GM23338 (cell line): ENCODE data around the gene GFRA1. TPM values are rescaled to one million over a fixed set of nuclear protein-coding genes. Genes with fewer than 3 reads are reported as not detected.

ENCODE experiments used
- ATAC-seq: fragments of 200-7000 bp; cut with Tn5 transposase; 3 replicates; pipeline ENCODE4 v1.9.1; 2020
- DNase-seq: peaks from one replicate; pipeline ENCODE4 v3.0.0-alpha.2; 2015; ENCODE audit warnings: low spot score
- H2AFZ ChIP-seq: fragments of 200-600 bp; sonication (generic); 2 replicates; pipeline ENCODE4 v1.8.0; 2016; ENCODE audit warnings: antibody characterized with exemption, mild to moderate bottlenecking, moderate library complexity
- H3F3A ChIP-seq: fragments of 200-600 bp; sonication (generic); replicated peaks from 2 replicates; pipeline ENCODE4 v1.8.0; 2017; ENCODE audit warnings: antibody characterized with exemption, mixed run types, low read depth
- H3K27ac ChIP-seq: fragments of 200-600 bp; sonication (generic); 2 replicates; pipeline ENCODE4 v1.6.1; 2016; ENCODE audit warnings: low read depth
- H3K27me3 ChIP-seq: fragments of 200-600 bp; sonication (generic); 2 replicates; pipeline ENCODE4 v1.8.0; 2016; ENCODE audit warnings: mild to moderate bottlenecking, mixed run types, moderate library complexity; ENCODE audit not compliant: insufficient read depth
- H3K36me3 ChIP-seq: fragments of 200-600 bp; sonication (generic); 2 replicates; pipeline ENCODE4 v1.8.0; 2016; ENCODE audit warnings: mild to moderate bottlenecking; ENCODE audit not compliant: insufficient read depth
- H3K4me1 ChIP-seq: fragments of 200-600 bp; sonication (generic); 2 replicates; pipeline ENCODE4 v1.8.0; 2016; ENCODE audit warnings: mild to moderate bottlenecking, moderate library complexity; ENCODE audit not compliant: insufficient read depth
- H3K4me2 ChIP-seq: fragments of 200-600 bp; sonication (generic); 2 replicates; pipeline ENCODE4 v1.7.1; 2017; ENCODE audit warnings: mixed run types
- H3K4me3 ChIP-seq: fragments of 200-600 bp; sonication (generic); 2 replicates; pipeline ENCODE4 v1.6.1; 2016; ENCODE audit warnings: mixed run types
- H3K79me2 ChIP-seq: fragments of 200-600 bp; sonication (generic); replicated peaks from 2 replicates; pipeline ENCODE4 v1.8.0; 2017; ENCODE audit warnings: mild to moderate bottlenecking; ENCODE audit not compliant: insufficient read depth
- H3K9me2 ChIP-seq: fragments of 200-600 bp; sonication (generic); 2 replicates; pipeline ENCODE4 v1.8.0; 2017; ENCODE audit not compliant: insufficient read depth
- H4K20me1 ChIP-seq: fragments of 200-600 bp; sonication (generic); replicated peaks from 2 replicates; pipeline ENCODE4 v1.8.0; 2017; ENCODE audit warnings: mild to moderate bottlenecking; ENCODE audit not compliant: insufficient read depth
- H3K27ac Mint-ChIP-seq: 2 replicates; pipeline ENCODE4 v1.8.0; 2020; ENCODE audit warnings: inconsistent platforms, mild to moderate bottlenecking, moderate library complexity, mixed read lengths
- H3K27me3 Mint-ChIP-seq: 3 replicates; pipeline ENCODE4 v1.8.0; 2022; ENCODE audit warnings: low read depth, mild to moderate bottlenecking, moderate library complexity, mixed read lengths, inconsistent platforms; ENCODE audit not compliant: insufficient read depth, poor library complexity
- H3K36me3 Mint-ChIP-seq: 3 replicates; pipeline ENCODE4 v1.8.0; 2021; ENCODE audit warnings: low read depth, mild to moderate bottlenecking, inconsistent platforms, moderate library complexity, mixed read lengths
- H3K4me1 Mint-ChIP-seq: 3 replicates; pipeline ENCODE4 v1.8.0; 2020; ENCODE audit warnings: mild to moderate bottlenecking, inconsistent platforms, mixed read lengths
- H3K4me3 Mint-ChIP-seq: 3 replicates; pipeline ENCODE4 v1.8.0; 2021; ENCODE audit warnings: moderate library complexity, mild to moderate bottlenecking, inconsistent platforms, mixed read lengths
- H3K9me3 Mint-ChIP-seq: 3 replicates; pipeline ENCODE4 v1.8.0; 2020; ENCODE audit warnings: moderate library complexity, mild to moderate bottlenecking, inconsistent platforms, mixed read lengths
- EZH2 ChIP-seq: fragments of 200-600 bp; sonication (generic); IDR thresholded peaks from one replicate; pipeline ENCODE4 v1.8.0; 2017; ENCODE audit warnings: antibody characterized with exemption, mild to moderate bottlenecking, low read depth; ENCODE audit not compliant: unreplicated experiment
- POLR2AphosphoS5 ChIP-seq: IDR thresholded peaks from 2 replicates; pipeline ENCODE4 v1.6.1; 2016; ENCODE audit warnings: antibody characterized with exemption, low read depth
- REST ChIP-seq: IDR thresholded peaks from one replicate; pipeline ENCODE4 v1.6.1; 2018; ENCODE audit warnings: antibody characterized with exemption; ENCODE audit not compliant: unreplicated experiment
- STAT1 ChIP-seq: IDR thresholded peaks from one replicate; pipeline ENCODE4 v1.6.1; 2016; ENCODE audit warnings: antibody characterized with exemption; ENCODE audit not compliant: unreplicated experiment
- ZNF114 ChIP-seq: fragments of 250-450 bp; sonication (Bioruptor Pico); IDR thresholded peaks from 2 replicates; pipeline ENCODE4 v1.5.0; 2020; ENCODE audit warnings: mild to moderate bottlenecking, moderate library complexity
- polyA plus RNA-seq: library from polyadenylated mRNA; unstranded; fragments of >200 nt; fragmentation: Nextera tagmentation; extraction: Ambion mirVana; gene quantifications from 2 replicates; pipeline ENCODE4 v1.2.1, GENCODE V29; 2016
- total RNA-seq: library from RNA; depleted of rRNA; stranded (reverse); fragments of >200 nt; shearing (Covaris generic); gene quantifications from 2 replicates; pipeline ENCODE4 v1.2.3, GENCODE V29; 2014
- TF ChIP-seq, protein P1 (sequence below): fragments of 250-450 bp; sonication (Bioruptor Pico); IDR thresholded peaks from 2 replicates; pipeline ENCODE4 v1.5.0; 2020; ENCODE audit warnings: mild to moderate bottlenecking, moderate library complexity

GFRA1 gene
- total and polyA plus RNA-seq, 2 experiments from 2014 or later: 1.4 to 2.8 TPM

- TF ChIP-seq ZNF114 (CRISPR knock-in tag) (no peak), STAT1 (no peak)
- TF ChIP-seq, protein P1, sequence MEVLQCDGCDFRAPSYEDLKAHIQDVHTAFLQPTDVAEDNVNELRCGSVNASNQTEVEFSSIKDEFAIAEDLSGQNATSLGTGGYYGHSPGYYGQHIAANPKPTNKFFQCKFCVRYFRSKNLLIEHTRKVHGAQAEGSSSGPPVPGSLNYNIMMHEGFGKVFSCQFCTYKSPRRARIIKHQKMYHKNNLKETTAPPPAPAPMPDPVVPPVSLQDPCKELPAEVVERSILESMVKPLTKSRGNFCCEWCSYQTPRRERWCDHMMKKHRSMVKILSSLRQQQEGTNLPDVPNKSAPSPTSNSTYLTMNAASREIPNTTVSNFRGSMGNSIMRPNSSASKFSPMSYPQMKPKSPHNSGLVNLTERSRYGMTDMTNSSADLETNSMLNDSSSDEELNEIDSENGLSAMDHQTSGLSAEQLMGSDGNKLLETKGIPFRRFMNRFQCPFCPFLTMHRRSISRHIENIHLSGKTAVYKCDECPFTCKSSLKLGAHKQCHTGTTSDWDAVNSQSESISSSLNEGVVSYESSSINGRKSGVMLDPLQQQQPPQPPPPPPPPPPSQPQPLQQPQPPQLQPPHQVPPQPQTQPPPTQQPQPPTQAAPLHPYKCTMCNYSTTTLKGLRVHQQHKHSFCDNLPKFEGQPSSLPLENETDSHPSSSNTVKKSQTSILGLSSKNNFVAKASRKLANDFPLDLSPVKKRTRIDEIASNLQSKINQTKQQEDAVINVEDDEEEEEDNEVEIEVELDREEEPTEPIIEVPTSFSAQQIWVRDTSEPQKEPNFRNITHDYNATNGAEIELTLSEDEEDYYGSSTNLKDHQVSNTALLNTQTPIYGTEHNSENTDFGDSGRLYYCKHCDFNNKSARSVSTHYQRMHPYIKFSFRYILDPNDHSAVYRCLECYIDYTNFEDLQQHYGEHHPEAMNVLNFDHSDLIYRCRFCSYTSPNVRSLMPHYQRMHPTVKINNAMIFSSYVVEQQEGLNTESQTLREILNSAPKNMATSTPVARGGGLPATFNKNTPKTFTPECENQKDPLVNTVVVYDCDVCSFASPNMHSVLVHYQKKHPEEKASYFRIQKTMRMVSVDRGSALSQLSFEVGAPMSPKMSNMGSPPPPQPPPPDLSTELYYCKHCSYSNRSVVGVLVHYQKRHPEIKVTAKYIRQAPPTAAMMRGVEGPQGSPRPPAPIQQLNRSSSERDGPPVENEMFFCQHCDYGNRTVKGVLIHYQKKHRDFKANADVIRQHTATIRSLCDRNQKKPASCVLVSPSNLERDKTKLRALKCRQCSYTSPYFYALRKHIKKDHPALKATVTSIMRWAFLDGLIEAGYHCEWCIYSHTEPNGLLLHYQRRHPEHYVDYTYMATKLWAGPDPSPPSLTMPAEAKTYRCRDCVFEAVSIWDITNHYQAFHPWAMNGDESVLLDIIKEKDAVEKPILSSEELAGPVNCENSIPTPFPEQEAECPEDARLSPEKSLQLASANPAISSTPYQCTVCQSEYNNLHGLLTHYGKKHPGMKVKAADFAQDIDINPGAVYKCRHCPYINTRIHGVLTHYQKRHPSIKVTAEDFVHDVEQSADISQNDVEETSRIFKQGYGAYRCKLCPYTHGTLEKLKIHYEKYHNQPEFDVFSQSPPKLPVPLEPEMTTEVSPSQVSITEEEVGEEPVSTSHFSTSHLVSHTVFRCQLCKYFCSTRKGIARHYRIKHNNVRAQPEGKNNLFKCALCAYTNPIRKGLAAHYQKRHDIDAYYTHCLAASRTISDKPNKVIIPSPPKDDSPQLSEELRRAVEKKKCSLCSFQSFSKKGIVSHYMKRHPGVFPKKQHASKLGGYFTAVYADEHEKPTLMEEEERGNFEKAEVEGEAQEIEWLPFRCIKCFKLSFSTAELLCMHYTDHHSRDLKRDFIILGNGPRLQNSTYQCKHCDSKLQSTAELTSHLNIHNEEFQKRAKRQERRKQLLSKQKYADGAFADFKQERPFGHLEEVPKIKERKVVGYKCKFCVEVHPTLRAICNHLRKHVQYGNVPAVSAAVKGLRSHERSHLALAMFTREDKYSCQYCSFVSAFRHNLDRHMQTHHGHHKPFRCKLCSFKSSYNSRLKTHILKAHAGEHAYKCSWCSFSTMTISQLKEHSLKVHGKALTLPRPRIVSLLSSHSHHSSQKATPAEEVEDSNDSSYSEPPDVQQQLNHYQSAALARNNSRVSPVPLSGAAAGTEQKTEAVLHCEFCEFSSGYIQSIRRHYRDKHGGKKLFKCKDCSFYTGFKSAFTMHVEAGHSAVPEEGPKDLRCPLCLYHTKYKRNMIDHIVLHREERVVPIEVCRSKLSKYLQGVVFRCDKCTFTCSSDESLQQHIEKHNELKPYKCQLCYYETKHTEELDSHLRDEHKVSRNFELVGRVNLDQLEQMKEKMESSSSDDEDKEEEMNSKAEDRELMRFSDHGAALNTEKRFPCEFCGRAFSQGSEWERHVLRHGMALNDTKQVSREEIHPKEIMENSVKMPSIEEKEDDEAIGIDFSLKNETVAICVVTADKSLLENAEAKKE (CRISPR knock-in tag): no peak
Observed at GRCh38 chr10:116084161-116084560, 188.8 kb downstream of the GFRA1 start (continued).

DNA sequence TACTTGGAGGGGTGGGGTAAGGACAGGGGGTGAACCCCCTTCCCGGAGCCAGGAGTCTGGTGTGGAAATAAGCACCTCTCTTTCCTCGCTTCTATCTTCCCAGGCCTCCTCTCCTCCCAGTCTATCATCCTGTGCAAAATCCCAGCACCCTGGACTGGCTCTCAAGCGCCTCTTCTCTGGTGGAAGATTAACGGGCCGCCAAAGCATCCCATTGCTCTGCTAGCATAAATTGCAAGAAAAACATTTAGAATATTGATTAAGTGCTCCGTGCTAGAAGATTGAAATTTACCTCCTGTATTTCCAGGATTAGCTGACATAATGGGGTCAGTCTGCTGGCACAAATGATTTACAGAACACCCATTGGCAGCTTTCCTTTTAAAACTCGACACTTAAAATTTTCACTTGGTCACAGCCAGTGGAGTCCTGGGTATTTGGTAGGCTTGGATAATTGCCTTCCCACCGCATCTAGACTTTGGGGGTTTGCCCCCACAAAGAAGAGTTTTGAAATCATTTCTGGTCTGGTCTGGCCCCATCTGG, 189.7 kb downstream of the GFRA1 start:
- Mint-ChIP-seq H3K27me3 (peaks cover 4% of the 10 kb centered on the region), H3K36me3 (peaks cover 2% of the 10 kb centered on the region; the same call in 1 of the 3 replicates), H3K9me3 (no peaks in the 10 kb centered on the region), H3K4me1 (peaks cover 13% of the 10 kb centered on the region), H3K4me3 (no peak overlapping the region), H3K27ac (no peak overlapping the region)
- Histone ChIP-seq H3K36me3 (no peaks in the 10 kb centered on the region), H3K4me1 (no peaks in the 10 kb centered on the region), H3K9me2 (0 out of 2 replicates have a peak, but pooled peaks cover 4% of the 10 kb centered on the region), H3K27ac (no peak overlapping the region), H3K27me3 (no peaks in the 10 kb centered on the region), H4K20me1 (no peaks in the 10 kb centered on the region), H3K4me3 (no peak overlapping the region), H3K4me2 (no peak overlapping the region), H3F3A (no peaks in the 10 kb centered on the region), H3K79me2 (no peaks in the 10 kb centered on the region), H2AFZ (no peak overlapping the region)
- ATAC-seq (no peak), DNase-seq (no peak)
- TF ChIP-seq EZH2: no peak
- TF ChIP-seq REST: no peak
- TF ChIP-seq STAT1: no peak
- no peak for TF ChIP-seq POLR2AphosphoS5
